ENCODE measurements around the gene TMEM242. TPM values are rescaled to one million over a fixed set of nuclear protein-coding genes. Genes with fewer than 3 reads are reported as not detected.

The TMEM242 gene
- total and polyA plus RNA-seq, 2 of the 13 experiments (the other 11 are each of a cell fraction or from before 2014, with no cell fraction given) = 5.6 to 11.1 TPM

DNA sequence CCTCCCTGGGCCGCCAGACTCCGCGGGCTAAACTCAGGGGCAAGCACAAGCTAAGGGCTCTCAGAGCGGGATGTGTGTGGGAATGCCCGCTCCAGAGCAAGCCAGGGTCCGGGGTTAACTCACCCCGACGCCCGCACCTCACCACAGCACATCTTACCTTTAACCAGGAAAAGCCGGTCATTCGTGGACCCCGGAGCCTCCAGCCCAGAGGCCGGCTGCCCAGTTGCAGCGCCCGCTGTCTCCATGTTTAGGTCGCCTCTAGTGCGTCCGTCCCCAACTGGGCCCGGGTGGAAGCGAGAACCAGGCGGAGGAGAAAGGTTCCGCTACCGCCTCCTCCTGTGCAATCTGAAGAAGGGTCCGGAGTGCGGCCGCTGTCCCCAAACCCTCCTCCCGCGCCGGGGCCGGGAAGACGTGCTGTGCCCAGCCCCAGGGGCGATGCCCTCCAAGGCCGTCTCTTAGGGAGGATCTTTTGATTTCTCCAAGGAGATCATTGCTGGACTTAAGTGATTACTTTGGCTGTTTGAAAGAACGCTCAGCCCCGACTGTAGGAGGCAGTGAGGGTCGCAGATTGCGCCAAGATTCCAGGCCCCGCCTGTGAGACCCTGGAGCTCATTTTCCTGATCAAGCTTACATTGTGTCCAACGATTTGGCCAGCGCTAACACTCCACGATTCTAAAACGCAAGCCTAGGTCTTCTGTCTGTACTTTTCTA, at the start of gene TMEM242 (continued):
- TF ChIP-seq, protein P1, sequence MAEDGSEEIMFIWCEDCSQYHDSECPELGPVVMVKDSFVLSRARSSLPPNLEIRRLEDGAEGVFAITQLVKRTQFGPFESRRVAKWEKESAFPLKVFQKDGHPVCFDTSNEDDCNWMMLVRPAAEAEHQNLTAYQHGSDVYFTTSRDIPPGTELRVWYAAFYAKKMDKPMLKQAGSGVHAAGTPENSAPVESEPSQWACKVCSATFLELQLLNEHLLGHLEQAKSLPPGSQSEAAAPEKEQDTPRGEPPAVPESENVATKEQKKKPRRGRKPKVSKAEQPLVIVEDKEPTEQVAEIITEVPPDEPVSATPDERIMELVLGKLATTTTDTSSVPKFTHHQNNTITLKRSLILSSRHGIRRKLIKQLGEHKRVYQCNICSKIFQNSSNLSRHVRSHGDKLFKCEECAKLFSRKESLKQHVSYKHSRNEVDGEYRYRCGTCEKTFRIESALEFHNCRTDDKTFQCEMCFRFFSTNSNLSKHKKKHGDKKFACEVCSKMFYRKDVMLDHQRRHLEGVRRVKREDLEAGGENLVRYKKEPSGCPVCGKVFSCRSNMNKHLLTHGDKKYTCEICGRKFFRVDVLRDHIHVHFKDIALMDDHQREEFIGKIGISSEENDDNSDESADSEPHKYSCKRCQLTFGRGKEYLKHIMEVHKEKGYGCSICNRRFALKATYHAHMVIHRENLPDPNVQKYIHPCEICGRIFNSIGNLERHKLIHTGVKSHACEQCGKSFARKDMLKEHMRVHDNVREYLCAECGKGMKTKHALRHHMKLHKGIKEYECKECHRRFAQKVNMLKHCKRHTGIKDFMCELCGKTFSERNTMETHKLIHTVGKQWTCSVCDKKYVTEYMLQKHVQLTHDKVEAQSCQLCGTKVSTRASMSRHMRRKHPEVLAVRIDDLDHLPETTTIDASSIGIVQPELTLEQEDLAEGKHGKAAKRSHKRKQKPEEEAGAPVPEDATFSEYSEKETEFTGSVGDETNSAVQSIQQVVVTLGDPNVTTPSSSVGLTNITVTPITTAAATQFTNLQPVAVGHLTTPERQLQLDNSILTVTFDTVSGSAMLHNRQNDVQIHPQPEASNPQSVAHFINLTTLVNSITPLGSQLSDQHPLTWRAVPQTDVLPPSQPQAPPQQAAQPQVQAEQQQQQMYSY (CRISPR knock-in tag; IDR thresholded peaks at IDR 0.05) = peak; percentile 75
- peak; percentile 98 for TF ChIP-seq ZNF263 (CRISPR knock-in tag; IDR thresholded peaks at IDR 0.05)
- peak; percentile 86 for TF ChIP-seq JUND (CRISPR knock-in tag; IDR thresholded peaks at IDR 0.05)
- TF ChIP-seq SMAD3 (CRISPR knock-in tag; IDR thresholded peaks at IDR 0.05) = peak; percentile 98
- TF ChIP-seq, protein P2, sequence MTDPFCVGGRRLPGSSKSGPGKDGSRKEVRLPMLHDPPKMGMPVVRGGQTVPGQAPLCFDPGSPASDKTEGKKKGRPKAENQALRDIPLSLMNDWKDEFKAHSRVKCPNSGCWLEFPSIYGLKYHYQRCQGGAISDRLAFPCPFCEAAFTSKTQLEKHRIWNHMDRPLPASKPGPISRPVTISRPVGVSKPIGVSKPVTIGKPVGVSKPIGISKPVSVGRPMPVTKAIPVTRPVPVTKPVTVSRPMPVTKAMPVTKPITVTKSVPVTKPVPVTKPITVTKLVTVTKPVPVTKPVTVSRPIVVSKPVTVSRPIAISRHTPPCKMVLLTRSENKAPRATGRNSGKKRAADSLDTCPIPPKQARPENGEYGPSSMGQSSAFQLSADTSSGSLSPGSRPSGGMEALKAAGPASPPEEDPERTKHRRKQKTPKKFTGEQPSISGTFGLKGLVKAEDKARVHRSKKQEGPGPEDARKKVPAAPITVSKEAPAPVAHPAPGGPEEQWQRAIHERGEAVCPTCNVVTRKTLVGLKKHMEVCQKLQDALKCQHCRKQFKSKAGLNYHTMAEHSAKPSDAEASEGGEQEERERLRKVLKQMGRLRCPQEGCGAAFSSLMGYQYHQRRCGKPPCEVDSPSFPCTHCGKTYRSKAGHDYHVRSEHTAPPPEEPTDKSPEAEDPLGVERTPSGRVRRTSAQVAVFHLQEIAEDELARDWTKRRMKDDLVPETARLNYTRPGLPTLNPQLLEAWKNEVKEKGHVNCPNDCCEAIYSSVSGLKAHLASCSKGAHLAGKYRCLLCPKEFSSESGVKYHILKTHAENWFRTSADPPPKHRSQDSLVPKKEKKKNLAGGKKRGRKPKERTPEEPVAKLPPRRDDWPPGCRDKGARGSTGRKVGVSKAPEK (CRISPR knock-in tag; IDR thresholded peaks at IDR 0.05; ENCODE audit: borderline replicate concordance) = peak; percentile 99
- peak; percentile 60; the same call in 1 of the 2 replicates for TF ChIP-seq ZNF674 (CRISPR knock-in tag; IDR thresholded peaks at IDR 0.05; ENCODE audit: low read depth)
- TF ChIP-seq CBFB (CRISPR knock-in tag; IDR thresholded peaks at IDR 0.05) = peak; percentile 95
- peak; percentile 97 for TF ChIP-seq SNAI1 (CRISPR knock-in tag; IDR thresholded peaks at IDR 0.05; ENCODE audit: borderline replicate concordance)
- TF ChIP-seq, protein P3, sequence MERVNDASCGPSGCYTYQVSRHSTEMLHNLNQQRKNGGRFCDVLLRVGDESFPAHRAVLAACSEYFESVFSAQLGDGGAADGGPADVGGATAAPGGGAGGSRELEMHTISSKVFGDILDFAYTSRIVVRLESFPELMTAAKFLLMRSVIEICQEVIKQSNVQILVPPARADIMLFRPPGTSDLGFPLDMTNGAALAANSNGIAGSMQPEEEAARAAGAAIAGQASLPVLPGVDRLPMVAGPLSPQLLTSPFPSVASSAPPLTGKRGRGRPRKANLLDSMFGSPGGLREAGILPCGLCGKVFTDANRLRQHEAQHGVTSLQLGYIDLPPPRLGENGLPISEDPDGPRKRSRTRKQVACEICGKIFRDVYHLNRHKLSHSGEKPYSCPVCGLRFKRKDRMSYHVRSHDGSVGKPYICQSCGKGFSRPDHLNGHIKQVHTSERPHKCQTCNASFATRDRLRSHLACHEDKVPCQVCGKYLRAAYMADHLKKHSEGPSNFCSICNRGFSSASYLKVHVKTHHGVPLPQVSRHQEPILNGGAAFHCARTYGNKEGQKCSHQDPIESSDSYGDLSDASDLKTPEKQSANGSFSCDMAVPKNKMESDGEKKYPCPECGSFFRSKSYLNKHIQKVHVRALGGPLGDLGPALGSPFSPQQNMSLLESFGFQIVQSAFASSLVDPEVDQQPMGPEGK (CRISPR knock-in tag; IDR thresholded peaks at IDR 0.05) = peak; percentile 79
- TF ChIP-seq, protein P4, sequence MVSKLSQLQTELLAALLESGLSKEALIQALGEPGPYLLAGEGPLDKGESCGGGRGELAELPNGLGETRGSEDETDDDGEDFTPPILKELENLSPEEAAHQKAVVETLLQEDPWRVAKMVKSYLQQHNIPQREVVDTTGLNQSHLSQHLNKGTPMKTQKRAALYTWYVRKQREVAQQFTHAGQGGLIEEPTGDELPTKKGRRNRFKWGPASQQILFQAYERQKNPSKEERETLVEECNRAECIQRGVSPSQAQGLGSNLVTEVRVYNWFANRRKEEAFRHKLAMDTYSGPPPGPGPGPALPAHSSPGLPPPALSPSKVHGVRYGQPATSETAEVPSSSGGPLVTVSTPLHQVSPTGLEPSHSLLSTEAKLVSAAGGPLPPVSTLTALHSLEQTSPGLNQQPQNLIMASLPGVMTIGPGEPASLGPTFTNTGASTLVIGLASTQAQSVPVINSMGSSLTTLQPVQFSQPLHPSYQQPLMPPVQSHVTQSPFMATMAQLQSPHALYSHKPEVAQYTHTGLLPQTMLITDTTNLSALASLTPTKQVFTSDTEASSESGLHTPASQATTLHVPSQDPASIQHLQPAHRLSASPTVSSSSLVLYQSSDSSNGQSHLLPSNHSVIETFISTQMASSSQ (IDR thresholded peaks at IDR 0.05; ENCODE audit: low read depth) = peak; percentile 48
- TF ChIP-seq, protein P4 (CRISPR knock-in tag; IDR thresholded peaks at IDR 0.05; ENCODE audit: borderline replicate concordance) = peak; percentile 78; the same call in 1 of the 2 replicates
- TF ChIP-seq NR2C2 (CRISPR knock-in tag; IDR thresholded peaks at IDR 0.05; ENCODE audit: borderline replicate concordance) = peak; percentile 91
- TF ChIP-seq ZNF253 (CRISPR knock-in tag; IDR thresholded peaks at IDR 0.05; ENCODE audit: borderline replicate concordance) = peak; percentile 96
- TF ChIP-seq HNF4G (IDR thresholded peaks at IDR 0.05; ENCODE audit: borderline replicate concordance, low read depth, low read length) = peak; percentile 74
- TF ChIP-seq HNF4G (CRISPR knock-in tag; IDR thresholded peaks at IDR 0.05; ENCODE audit: borderline replicate concordance, low read depth) = peak; percentile 81
- TF ChIP-seq RNF2 (conservative IDR thresholded peaks at IDR 0.05; ENCODE audit: low read depth) = peak; percentile 74
- no peak for TF ChIP-seq IKZF1 (IDR thresholded peaks at IDR 0.05)
